ENCODE data around the gene LPCAT2.

DNA sequence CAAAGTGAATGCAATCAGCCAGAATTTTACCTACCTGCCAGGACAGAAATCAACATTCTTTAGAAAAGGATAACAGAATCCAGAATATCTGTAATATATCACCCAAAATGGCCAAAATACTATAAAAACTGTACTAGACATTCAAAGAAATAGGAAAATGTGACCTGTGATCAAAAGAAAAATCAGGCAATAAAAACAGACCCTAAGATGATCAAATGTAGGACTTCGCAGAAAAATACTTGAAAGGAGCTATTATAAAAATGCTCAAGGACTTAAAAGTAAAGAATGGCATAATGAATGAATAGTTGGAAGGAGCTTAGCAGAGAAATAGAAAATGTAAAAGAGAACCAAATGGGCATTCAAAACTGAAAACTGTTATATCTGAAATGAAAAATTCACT lies 4.1 kb downstream of the LPCAT2 start:
- TF ChIP-seq TCF7L2 (IDR thresholded peaks at IDR 0.05; ENCODE audit: low read depth, low read length): no peak
- no peak for TF ChIP-seq CTCF (IDR thresholded peaks at IDR 0.05)
- TF ChIP-seq POLR2AphosphoS5 (IDR thresholded peaks at IDR 0.05; ENCODE audit: low read depth, low read length): no peak
- TF ChIP-seq SIN3A (IDR thresholded peaks at IDR 0.05; ENCODE audit: borderline replicate concordance, insufficient read depth, low read depth, low read length): no peak
- no peak for TF ChIP-seq REST (IDR thresholded peaks at IDR 0.05; ENCODE audit: insufficient read depth in 1 of 2, low read depth in 2 of 2, low read length in 1 of 2)

All from Panc1 (cell line).